ENCODE data around the gene CNR2. TPM values are rescaled to one million over a fixed set of nuclear protein-coding genes. Genes with fewer than 3 reads are reported as not detected.
A peak's percentile ranks its signal among the peaks of the same experiment; 100 is the strongest.
"Not testable (repeated sequence)": the region's sequence is repeated elsewhere in the genome, so short reads cannot be mapped to it uniquely, and the experiment has no call there.

CNR2 gene
- total RNA-seq, 1 experiment from 2014 or later, result not detected

- intact Hi-C loops (cut with micrococcal nuclease; ENCODE audit: unreplicated experiment), result no loop called here
- TF ChIP-seq, protein P1, sequence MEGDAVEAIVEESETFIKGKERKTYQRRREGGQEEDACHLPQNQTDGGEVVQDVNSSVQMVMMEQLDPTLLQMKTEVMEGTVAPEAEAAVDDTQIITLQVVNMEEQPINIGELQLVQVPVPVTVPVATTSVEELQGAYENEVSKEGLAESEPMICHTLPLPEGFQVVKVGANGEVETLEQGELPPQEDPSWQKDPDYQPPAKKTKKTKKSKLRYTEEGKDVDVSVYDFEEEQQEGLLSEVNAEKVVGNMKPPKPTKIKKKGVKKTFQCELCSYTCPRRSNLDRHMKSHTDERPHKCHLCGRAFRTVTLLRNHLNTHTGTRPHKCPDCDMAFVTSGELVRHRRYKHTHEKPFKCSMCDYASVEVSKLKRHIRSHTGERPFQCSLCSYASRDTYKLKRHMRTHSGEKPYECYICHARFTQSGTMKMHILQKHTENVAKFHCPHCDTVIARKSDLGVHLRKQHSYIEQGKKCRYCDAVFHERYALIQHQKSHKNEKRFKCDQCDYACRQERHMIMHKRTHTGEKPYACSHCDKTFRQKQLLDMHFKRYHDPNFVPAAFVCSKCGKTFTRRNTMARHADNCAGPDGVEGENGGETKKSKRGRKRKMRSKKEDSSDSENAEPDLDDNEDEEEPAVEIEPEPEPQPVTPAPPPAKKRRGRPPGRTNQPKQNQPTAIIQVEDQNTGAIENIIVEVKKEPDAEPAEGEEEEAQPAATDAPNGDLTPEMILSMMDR (conservative IDR thresholded peaks at IDR 0.05; ENCODE audit: low read depth, low read length), result no peak
- no peak for TF ChIP-seq EZH2 (IDR thresholded peaks at IDR 0.05; ENCODE audit: borderline replicate concordance, low read depth, low read length, poor library complexity, severe bottlenecking)
- no peak for DNase-seq (ENCODE audit: low spot score)
- Histone ChIP-seq H3K27me3 (replicated peaks; ENCODE audit: insufficient read depth, low read depth, low read length, poor library complexity) (no peaks in the 10 kb centered on the region), H3K9me3 (ENCODE audit: low read depth, low read length, poor library complexity, severe bottlenecking) (no peaks in the 10 kb centered on the region), H3K4me3 (ENCODE audit: low read depth, low read length, poor library complexity, severe bottlenecking) (no peak overlapping the region), H3K27ac (ENCODE audit: low read depth, low read length, poor library complexity, severe bottlenecking) (no peak overlapping the region), H3K4me1 (ENCODE audit: insufficient read depth, low read length, poor library complexity, severe bottlenecking) (no peaks in the 10 kb centered on the region), H3K36me3 (ENCODE audit: insufficient read depth, low read length, poor library complexity, severe bottlenecking) (no peaks in the 10 kb centered on the region)
- ChIA-PET POLR2A (ENCODE audit: low non-redundant PET) (no interaction called here), CTCF (no interaction called here)
- no TSS peak for BruUV-seq (replicated peaks)
These were observed 8.3 kb downstream of the CNR2 start for GRCh38 chr1:23904748-23905357.

DNA sequence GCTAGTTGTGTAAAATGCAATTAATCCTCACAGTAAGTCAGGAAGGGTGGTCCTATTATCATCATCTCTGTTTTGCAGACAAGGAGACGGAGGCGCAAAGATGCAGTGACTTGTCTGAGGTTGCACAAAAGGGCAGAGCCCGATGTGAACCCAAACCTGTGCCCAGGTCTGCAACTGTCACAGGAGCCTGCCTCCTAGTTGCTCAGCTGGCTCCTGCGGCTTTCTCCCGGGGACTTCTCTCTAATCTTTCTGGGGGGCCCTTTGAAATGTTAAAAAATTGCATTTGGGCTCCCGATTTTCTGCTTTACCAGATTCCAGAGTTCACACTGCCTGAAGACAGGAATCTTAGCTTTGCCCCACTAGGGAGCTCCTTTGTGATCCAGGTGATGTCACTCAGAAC, 9.4 kb downstream of the CNR2 start:
- Histone ChIP-seq H3K27me3 (replicated peaks; ENCODE audit: insufficient read depth, low read depth, low read length, poor library complexity) (no peaks in the 10 kb centered on the region), H3K27ac (ENCODE audit: low read depth, low read length, poor library complexity, severe bottlenecking) (no peak overlapping the region), H3K4me1 (ENCODE audit: insufficient read depth, low read length, poor library complexity, severe bottlenecking) (no peaks in the 10 kb centered on the region), H3K4me3 (ENCODE audit: low read depth, low read length, poor library complexity, severe bottlenecking) (no peak overlapping the region), H3K36me3 (ENCODE audit: insufficient read depth, low read length, poor library complexity, severe bottlenecking) (no peaks in the 10 kb centered on the region), H3K9me3 (ENCODE audit: low read depth, low read length, poor library complexity, severe bottlenecking) (no peaks in the 10 kb centered on the region)
- TF ChIP-seq EZH2 (IDR thresholded peaks at IDR 0.05; ENCODE audit: borderline replicate concordance, low read depth, low read length, poor library complexity, severe bottlenecking), result no peak
- TF ChIP-seq, protein P1 (conservative IDR thresholded peaks at IDR 0.05; ENCODE audit: low read depth, low read length), result no peak
- POLR2A ChIA-PET (ENCODE audit: low non-redundant PET), result no interaction called here
- no TSS peak for BruUV-seq (replicated peaks)
- DNase-seq (ENCODE audit: low spot score), result no peak
- intact Hi-C loops (cut with micrococcal nuclease; ENCODE audit: unreplicated experiment), result no loop called here
- CTCF ChIA-PET, result interaction anchor here (0.6 kb wide), 1 partner anchor 349 kb away, joined by 6 read pairs; no protein-coding TSS in a partner anchor

DNA sequence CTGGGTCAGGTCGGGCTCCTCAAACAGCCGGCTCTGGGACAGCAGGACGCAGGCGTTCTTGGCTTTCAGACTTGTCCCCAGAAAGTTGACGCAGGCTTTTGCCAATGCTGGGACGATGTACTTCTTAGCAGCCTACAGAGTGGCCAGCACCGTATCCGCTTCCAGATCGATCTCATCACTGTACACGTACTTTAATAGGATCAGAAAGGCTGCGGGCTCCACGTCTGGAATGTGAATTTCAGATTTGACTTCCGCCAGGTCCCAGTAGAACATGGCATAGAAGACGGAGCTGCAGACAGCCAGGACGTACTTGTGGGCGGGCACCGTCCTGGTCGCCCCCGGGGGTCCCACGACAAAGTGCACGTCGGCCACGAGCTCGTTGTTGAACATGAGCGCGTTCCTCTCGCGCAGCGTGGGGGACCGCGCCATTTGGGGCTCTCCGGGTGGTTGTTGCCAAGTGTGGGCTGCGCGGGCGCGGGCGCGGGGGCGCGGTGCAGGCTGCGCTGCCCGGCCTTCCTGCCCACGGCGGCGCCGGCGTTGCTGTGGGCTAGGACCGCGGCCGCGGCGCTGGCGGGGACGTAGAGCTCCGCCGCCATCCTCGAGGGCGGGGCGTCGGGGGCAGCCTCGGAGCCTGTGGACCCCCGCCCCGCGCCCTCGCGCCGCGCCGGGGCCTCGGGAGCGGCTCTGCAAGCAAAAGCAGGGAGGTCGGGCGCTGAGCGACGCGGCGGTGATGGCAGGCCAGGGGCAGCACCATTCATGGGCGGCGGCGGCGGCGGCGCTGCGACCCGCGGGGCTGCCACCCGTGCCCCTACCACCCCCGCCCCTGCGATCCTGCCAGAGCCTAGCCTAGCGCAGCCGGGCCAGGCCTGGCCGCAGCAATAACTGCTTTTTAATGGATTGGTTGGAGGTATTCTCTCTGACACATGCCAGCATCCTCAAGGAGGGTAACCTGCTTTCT, 10.6 kb downstream of the CNR2 start:
- no peaks in the 10 kb centered on the region for H3K4me1 ChIP-seq (ENCODE audit: insufficient read depth, low read length, poor library complexity, severe bottlenecking)
- no peaks in the 10 kb centered on the region for H3K9me3 ChIP-seq (ENCODE audit: low read depth, low read length, poor library complexity, severe bottlenecking)
- peak overlapping the region; percentile 39 for H3K4me3 ChIP-seq (ENCODE audit: low read depth, low read length, poor library complexity, severe bottlenecking)
- DNase-seq (ENCODE audit: low spot score), result no peak
- BruUV-seq (replicated peaks), result no TSS peak
- no peaks in the 10 kb centered on the region for H3K27me3 ChIP-seq (replicated peaks; ENCODE audit: insufficient read depth, low read depth, low read length, poor library complexity)
- intact Hi-C loops (cut with micrococcal nuclease; ENCODE audit: unreplicated experiment), result no loop called here
- no peak overlapping the region for H3K27ac ChIP-seq (ENCODE audit: low read depth, low read length, poor library complexity, severe bottlenecking)
- no peaks in the 10 kb centered on the region for H3K36me3 ChIP-seq (ENCODE audit: insufficient read depth, low read length, poor library complexity, severe bottlenecking)
- ChIA-PET CTCF (no interaction called here), POLR2A (ENCODE audit: low non-redundant PET) (no interaction called here)
- TF ChIP-seq, protein P1 (conservative IDR thresholded peaks at IDR 0.05; ENCODE audit: low read depth, low read length), result no peak
- no peak for TF ChIP-seq EZH2 (IDR thresholded peaks at IDR 0.05; ENCODE audit: borderline replicate concordance, low read depth, low read length, poor library complexity, severe bottlenecking)

DNA sequence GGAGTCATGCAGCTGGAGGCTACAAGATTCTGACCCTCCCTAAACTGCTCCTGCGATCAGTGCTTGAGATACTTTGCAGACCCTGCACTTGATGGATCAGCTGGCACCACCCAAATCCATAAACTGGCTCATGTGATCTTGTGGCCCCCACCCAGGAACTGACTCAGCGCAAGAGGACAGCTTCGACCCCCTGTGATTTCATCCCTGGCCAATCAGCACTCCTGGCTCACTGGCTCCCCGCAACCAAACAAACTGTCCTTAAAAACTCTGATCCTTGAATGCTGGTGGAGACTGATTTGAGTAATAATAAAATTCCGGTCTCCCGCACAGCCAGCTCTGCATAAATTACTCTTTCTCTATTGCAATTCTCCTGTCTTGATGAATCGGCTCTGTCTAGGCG, 13.1 kb downstream of the CNR2 start:
- ChIA-PET CTCF (interaction anchor here (0.6 kb wide), 1 partner anchor 122 kb away, joined by 3 read pairs; the partner anchor contains the start of gene PITHD1), POLR2A (ENCODE audit: low non-redundant PET) (interaction anchor here (0.7 kb wide), 1 partner anchor 553 kb away, joined by 12 read pairs; no protein-coding TSS in a partner anchor)
- H3K4me1 ChIP-seq (ENCODE audit: insufficient read depth, low read length, poor library complexity, severe bottlenecking); BruUV-seq (replicated peaks); intact Hi-C loops (cut with micrococcal nuclease; ENCODE audit: unreplicated experiment); H3K9me3 ChIP-seq (ENCODE audit: low read depth, low read length, poor library complexity, severe bottlenecking); H3K27me3 ChIP-seq (replicated peaks; ENCODE audit: insufficient read depth, low read depth, low read length, poor library complexity); H3K36me3 ChIP-seq (ENCODE audit: insufficient read depth, low read length, poor library complexity, severe bottlenecking): not testable (repeated sequence)
- Histone ChIP-seq H3K4me3 (ENCODE audit: low read depth, low read length, poor library complexity, severe bottlenecking) (peak overlapping the region; percentile 26), H3K27ac (ENCODE audit: low read depth, low read length, poor library complexity, severe bottlenecking) (peak overlapping the region; percentile 16)
- peak; percentile 84 for DNase-seq (ENCODE audit: low spot score)

All from A673 (cell line).